ENCODE data around the gene FBXO34.
"Not testable (repeated sequence)": the region's sequence is repeated elsewhere in the genome, so short reads cannot be mapped to it uniquely, and the experiment has no call there.

Gene FBXO34

DNA sequence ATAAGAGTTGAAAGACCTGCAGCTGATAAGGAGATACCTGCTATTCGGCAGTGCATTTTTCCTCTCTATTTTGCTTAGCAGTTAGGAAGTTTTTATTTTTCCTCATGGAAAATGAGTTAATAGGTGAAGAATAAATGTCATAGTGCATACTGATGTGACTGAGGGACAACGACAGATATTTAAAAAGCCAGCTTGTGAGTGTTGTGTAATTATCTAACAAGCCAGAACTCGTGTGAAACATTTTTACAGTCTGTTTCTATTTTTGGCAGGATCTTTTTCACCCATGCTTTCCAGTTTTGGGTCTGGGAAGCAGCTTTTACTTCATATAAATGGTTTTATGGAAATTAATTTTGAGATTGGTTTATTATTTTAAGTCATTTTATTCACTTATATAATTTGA lies 2.9 kb downstream of the FBXO34 start:
- DNase-seq, result no peak

DNA sequence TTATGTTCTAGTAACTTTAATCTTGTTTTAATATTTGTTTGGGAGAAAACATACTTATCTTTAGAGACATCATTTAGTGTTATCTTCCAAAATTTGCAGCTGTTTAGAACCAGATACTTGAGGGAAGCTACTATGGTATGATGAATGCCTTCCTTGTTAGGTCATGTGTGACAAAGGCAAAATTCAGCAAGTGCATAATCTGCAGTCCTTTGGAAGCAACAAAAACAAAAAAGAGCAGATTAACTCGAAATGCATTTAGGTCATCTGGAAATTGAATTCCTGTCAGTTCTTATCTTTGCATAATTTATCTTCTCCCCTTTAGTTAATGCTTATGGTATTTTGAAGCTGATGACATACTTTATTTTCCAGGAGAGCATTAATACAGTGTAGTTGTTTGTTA lies 3.5 kb downstream of the FBXO34 start:
- DNase-seq, result no peak

DNA sequence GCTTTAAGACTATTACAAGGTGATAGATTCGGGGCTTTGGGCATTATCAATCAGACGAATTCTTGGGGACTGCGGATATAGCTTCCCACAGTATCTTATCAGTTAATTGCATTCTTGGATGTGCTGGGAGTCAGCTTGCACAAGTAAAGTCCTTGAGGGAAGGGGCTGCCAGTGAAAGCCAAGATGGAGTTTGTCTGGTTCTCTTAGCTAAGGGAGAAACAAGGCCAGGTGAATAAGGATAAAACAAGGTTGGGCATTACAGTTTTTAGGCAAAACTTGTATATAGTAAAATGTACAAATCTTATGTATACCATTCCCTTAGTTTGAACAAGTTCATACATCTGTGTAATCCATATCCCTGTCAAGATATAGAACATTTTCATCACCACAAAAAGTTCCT lies 5.5 kb downstream of the FBXO34 start:
- no peak for DNase-seq

DNA sequence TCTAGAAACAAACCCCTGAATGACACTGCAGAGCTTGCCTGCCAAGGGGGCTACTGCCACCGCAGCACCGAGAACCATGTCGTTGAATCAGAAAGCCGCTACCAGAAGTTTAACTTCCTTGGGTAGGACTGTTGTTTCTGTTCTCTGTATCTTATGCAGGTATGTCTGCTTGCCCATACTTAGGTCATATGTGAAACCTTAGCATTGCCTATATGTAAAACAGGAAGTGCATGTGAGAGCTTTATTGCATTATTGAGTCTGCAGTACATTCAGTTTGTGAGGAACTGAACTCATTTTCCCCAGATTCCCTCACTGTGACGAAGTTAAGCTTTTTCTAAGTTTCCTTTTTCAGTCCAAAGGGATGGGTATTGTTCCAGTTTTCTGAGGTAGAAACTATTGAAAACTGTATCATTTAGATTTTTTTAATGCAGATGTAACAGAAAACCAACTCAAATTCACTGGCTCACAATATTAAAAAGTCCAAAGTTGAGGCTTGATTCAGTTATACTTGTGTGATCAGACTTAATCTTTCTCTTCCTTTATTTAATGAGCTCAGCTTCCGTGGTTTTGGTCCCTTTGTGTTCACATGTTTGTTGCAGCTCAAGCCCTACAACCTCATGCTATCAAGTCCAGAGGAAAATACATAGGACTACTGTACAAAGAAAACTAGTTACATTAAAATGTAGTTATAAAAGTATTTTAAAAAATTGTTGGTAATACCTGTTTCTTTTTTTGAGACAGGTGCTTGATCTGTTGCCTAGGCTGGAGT lies 6.9 kb downstream of the FBXO34 start:
- DNase-seq, result peak; percentile 10

DNA sequence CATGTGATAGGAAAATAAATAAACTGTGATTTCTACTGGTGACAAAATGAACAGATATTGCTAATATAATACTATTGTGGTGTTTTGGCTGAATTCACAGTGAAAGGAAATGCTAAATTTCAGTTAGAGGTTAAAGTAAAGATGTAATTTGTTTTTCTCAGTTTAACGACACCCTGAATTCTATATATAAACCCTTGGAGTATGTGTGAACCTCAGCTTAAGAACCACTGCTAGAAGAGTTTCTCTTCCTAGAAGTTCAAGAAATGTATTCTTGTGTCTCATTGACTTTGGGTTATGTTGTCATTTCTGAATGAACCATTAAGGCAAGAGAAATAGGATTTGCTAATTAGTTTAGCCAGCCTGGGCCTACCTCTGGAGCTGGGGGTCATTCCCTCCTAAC lies 8.2 kb downstream of the FBXO34 start:
- DNase-seq, result no peak

DNA sequence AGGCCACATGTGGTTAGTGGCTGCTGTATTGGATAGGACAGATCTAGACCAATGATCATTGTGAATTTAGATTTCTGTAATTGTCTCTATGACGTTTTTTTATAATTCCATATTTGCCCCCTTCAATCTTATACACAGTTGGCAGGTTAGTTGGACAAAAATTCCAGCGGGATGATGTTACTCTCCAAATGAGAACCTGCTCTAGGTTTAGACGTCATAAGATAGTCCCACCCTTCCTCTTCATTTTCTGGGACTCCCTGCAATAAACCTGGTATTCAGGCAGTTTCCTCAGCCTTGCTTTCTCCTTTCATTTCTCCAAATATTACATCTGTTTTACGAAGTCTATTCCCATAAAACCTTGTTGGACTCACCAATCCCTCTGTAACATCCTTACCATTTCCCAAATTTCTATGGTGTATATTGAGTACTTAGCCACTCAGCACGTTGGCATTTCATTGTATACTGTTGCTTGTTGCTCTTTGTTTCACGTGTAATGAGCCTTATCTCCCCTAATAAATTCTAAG lies 10.2 kb downstream of the FBXO34 start:
- DNase-seq, result no peak

DNA sequence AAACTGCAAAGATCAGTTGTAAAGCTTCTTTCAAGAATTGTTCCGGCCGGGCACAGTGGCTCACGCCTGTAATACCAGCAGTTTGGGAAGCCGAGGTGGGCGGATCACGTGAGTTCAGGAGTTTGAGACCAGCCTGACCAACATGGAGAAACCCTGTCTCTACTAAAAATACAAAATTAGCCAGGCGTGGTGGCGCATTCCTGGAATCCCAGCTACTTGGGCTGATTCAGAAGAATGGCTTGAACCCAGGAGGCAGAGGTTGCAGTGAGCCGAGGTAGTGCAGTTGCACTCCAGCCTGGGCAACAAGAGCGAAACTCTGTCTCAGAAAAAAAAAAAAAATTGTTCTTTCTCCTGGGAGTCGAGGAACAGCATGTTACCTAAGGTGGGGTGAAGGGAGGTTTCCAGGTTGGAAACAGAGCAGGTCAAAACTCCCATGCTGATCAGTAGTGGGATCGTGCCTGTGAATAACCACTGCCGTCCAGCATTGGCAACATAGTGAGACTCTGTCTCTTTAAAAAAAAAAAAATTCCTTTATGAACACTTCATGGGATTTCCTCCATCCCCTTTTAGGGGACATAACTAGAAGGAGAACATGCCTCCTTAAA lies 13.9 kb downstream of the FBXO34 start:
- DNase-seq, result no peak

DNA sequence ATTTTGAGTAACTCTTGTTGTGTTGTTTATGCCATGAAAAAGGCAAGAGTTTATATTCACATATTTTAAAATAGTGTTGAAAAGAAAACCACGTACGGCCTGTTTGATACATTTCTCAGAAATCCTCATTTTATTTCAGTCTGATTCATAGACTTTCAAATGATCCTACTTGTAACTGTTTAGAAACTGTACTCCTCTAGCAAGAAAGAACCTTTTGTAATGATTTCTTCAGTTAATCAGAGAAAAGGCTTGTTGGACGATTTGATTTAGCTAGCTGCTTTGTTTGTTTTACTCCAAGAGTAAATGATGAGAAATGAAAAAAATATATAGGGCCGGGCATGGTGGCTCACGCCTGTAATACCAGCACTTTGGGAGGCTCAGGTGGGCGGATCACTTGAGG lies 17.2 kb downstream of the FBXO34 start:
- DNase-seq, result no peak

DNA sequence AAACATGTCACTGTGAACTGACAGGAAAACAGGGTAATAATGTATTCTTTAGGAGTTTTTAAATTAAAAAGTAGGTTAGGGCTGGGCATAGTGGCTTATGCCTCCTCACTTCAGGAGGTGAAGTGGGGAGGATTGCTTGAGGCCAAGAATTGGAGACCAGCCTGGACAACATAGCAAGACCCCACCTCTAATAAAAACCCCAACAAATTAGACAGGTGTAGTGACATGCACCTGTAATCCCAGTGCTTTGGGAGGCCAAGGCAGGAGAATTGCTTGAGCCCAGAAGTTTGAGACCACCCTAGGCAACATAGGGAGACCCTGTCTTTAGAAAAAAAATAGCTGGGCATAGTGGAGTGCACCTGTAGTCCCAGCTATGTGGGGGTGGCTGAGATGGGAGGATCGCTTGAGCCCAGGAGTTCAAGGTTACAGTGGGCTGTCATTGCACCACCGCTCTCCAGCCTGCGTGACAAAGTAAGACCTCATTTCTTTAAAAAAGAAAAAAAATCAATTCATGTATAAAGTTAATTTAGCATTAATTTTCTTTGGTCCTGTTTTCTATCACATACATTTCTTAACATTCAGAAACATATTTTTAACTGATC lies 20.4 kb downstream of the FBXO34 start:
- DNase-seq, result no peak

DNA sequence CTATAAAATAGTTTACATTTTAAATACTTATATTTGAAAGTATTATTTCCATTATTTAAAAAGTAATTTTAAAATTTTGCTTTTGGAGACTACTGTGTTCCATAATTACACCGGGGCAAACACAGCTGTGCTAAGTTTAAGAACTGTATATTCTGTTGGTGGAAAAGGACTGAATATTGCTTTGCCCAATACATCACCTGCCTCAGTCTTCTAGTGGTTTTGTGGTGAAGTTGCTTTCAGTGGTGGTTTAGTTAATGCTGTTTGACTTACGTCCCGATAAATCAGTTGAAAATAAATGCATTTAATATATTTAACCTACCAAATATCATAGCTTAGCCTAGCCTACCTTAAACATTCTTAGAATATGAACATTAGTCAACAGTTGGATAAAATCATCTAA lies 23.4 kb downstream of the FBXO34 start:
- DNase-seq, result no peak

DNA sequence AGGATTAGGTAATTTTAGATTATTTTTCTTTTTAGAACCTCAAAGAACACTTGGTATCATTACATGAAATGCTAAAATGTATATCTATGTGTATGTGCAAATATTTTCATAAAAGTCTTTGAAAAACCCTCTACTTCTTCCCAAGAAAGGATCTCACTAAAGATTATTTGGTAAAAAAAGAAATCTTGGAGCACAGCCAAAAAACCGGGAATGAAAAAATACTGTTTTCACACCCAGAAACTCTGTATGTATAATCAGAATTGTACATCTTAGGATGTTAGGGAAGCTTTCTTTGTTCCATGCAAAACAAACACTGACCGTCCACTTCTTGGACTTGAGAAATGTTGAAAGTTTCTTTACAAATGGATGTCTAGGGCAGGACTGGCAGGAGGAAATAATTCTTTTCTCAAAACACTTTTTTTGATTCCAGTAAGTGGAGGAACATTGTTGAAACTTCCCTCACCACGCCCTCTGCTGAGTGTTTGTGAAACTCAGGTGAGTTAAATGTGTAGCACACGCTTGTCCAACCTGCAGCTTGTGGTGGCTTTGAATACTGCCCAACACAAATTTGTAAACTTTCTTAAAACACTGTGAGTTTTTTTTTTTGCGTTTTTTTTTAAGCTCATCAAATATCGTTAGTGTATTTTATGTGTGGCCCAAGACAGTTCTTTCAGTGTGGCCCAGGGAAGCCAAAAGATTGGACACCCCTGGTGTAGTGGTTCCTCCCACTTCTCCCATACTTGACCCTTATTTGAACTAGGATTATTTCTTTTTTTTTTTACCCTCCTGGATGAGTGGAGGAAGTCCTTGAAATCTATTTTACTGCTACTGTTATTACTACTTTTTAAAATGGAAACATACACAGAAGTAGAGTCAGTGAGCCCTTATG lies 26.6 kb downstream of the FBXO34 start:
- no peak for DNase-seq

DNA sequence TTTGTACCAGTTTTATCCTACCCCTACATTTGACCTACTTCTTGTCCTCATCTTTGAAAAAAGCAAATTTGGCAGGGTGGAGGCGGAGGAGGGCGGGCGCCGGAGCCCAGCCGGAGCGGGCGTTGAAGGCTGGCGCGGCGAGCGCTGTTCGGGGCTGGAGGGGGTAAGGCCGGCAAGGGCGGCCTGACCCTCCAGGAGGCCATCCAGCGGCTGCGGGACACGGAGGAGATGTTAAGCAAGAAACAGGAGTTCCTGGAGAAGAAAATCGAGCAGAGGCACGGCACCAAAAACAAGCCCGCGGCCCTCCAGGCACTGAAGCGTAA lies 27.2 kb downstream of the FBXO34 start:
- DNase-seq, result no peak

DNA sequence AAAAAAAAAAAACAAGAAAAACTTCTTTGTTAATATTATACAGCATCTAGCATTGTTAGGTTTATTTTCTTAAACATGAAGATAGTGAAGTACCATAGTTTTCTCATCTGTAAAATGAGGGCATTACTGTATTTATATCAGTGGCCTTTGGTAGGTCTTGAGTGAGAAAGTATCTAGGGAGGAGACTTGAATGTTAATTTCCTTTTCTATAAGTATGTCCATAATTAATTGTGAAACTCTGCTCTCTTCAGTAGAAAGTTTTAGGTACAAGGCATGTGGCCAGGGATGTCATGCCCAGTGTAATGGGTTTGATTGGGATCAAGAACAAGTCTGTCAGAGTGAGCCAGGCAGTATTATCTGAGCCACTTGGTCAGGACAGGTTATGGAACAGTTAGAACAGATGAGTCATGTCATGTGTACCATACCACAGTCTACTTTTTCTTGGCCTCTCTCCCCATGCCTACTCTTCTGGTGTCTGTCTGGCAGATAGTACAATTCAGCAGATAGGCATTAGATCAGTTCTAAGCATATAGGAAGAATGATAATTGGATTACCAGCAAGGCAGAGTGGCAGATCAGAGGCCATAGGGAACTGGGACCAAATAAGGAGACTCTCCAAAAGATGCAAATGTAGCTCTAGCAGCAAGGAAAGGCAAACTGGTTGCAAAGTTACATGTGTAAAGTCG lies 30.4 kb downstream of the FBXO34 start:
- no peak for DNase-seq

DNA sequence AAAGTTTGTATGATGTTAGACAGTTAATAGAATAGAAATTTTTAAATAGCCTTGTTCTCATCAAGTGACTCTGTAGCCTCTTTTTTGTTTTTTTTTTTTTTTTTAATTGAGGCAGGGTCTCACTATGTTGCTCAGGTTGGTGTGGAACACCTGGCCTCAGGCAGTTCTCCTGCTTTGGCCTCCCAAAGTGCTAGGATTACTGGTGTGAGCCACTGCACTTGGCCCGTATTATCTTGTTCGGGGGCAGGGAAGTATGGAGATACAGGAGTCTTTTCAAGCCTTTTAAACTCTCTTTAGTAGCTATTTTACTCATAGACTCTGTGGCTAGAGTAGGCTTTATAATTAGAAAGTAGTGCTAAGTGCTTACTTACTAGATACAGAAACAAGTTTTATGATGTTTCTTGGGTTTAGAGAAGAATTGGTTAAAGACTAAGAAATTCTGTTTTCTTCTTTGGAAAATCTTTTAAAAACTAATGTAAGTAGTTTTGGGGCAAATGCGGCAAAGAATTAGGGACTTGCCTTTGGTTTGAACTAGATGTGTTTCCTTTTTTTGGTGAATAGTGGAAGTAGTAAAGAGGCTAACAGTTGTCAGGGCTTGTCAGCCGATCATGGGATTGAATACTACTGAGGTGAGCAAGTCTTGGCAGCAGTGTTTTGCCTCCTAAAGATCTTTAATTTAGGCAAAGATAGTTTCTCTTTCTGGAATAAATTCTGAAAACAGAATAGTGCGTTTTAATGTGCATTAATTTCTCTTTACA lies 31.3 kb downstream of the FBXO34 start:
- DNase-seq, result no peak

DNA sequence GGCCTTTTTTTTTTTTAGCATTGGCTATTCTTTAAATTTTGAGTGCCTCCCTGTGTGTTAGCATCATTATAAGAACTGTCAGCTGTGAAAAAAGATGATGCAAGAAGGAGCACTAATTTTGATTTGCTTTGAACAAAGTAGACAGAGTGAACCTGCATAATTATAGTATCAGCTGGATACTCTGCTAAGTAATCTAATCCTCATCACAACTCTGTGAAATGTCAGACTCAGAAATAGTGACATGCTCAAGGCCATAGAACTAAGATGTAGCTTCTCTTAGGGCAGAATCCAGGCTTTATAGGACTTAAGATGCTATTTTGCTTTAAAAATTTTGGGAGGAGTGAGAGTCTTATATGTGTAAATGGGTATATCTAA lies 31.9 kb downstream of the FBXO34 start:
- DNase-seq, result no peak

DNA sequence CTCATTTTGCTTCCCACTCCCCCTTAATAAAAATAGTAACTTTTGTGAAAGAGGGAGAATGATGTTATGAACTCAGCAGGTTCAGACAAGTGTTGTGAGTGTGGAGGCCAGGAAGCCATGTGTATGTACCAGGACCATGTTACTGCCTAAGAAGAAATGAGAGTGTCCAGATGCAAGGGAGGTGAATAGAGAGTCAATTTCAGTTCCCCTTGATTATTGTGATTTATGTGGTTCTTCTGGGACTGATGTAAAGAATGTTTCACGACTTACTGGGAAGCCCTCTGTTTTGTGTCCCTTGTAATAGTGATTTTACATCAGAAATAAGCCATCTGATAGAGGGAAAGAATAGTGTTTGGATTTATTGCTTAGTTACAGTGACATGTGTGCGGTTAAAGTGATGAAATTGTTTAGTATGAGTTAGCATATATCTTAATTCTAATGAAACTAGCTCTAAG lies 32.5 kb downstream of the FBXO34 start:
- DNase-seq, result no peak

DNA sequence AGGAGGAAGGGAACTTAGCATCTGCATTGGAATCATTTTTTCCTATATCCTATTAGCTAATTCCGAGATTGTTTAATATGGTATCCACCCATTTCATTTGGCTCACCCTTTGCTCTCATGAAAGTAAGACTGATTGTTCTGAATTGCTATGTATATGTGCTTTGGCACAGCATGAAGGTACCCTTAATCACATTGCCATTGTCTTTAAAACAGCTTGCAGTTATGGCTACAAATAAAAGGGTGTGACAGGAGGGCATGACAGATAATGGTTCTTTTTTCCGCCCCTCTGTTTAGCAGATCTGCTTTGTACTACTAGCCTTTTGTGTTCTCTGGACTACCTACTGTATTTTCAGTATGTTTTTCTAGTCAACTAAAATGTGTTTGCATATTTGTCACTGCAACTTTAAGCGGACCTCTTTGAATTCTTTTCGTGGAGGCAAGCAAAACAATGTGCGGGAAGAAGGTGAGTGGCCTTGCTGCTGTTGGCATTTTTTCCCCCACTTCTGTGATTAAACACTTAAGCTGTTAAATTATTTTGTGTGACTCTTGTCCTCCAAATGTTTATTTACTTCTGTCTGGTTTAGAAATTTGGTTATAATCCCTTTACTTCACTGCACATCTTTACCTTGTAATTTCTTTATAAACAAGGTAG lies 35.8 kb downstream of the FBXO34 start:
- no peak for DNase-seq

DNA sequence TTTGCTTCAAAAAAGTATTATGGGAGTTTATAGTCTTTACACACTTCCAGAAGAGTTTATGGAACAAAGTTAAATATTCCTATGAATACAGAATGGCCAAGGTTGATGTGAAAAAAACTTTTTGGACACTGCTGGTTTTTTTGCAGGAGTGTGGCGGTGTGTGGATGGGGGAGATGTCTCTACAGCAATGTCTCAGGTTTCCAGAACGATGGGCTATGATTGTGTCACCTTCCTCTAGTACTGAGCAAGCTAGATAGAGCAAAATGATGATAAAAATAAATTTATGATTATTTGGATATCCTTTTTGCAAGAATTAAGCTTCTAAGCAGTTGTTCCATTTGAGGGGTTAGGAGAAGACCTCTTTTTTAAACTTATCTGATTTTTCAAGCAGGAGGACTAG lies 37.9 kb downstream of the FBXO34 start:
- no peak for DNase-seq

DNA sequence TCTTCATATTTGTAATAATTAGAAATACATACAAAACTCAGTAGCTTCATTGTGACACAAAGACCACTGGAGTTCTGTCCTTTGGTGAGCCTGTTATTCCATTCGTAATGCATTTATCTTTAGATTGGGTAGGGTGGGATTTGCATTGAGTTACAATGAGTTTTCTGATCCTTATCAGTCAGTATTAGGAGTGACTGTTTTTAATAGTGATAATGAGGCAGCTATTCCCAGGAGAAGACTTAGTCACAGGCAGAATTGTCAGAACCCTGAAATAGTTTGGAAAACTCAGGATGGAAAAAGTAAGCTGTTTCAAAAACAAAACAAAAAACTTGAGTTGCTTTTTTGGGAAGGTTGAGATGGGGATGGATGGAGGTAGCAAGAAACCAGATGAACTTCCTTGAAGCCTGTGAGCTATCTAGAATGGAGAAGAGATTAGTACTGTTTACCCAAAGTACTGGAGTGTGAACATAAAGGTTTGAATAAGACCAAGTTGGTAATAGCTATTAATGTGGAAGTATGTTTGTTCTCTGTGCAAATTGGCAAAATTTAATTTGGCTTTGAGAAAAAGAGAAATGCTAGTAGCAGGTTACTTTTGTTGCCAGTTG lies 38.6 kb downstream of the FBXO34 start:
- no peak for DNase-seq

DNA sequence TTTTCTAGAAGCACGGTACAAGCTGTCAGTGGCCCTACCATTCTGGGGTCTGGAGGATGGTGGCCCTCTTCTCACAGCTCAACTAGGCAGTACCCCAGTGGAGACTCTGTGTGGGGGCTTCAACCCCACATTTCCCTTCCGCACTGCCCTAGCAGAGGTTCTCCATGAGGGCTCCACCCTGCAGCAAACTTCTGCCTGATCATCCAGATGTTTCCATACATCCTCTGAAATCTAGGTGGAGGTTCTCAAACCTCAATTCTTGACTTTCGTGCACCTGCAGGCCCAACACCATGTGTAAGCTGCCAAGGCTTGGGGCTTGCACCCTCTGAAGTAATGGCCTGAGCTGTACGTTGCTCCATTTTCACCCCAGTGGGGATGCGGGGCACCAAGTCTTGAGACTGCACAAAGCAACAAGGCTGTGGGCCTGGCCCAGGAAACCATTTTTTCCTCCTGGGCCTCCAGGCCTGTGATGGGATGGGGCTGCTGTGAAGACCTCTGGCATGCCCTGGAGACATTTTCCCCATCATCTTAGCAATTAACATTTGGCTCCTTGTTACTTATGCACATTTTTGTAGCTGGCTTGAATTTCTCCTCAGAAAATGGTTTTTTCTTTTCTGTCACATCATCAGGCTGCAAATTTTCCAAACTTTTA lies 41.3 kb downstream of the FBXO34 start:
- not testable (repeated sequence) for DNase-seq

All from GF-D8 (cell line).